ENCODE data around the gene DRC7. TPM values are rescaled to one million over a fixed set of nuclear protein-coding genes. Genes with fewer than 3 reads are reported as not detected.
"Not testable (repeated sequence)": the region's sequence is repeated elsewhere in the genome, so short reads cannot be mapped to it uniquely, and the experiment has no call there.

The DRC7 gene
- polyA plus RNA-seq, 1 donor (not counting 4 experiments of a cell fraction or from before 2014, with no cell fraction given): not detected

DNA sequence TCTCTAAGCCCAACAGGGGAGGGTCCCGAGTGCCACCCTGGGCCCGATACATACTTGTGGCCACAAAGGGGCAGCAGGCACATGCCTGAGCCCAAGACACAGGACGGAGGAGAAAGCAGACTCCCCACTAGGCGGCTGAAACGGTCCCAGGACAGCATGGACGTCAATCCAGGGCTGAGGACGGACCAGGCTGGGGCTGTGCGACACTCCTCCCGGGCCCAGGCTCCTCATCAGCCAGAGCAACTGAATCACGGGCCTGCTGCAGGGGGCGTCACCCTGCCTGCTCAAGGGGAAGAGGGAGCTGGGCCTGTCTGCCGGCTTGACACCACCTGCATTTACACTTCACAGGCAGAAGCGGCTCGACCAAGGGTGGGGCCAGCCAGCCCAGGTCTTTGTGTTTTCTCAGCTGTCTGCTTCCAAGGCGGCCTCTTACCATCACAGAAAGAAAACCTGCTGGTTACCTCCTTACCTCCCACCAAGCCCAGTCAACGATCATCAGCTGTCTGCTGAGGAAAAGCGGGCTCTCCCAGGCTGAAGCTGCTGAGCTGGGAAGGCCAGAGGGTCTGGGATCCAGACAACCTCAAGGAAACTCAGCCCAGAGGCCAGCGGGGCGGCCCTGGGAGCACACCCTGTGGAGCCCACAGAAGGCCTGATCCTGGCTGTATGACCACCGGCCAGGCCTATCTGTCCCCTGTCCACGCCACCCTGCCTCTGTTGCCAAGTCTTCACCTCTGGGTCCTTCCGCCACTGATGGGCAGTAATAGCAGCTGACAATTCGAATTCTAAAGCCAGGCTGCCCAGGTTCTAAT lies 81.3 kb downstream of the DRC7 start:
- Histone ChIP-seq H3K9ac (ENCODE audit: control insufficient read depth, extremely low read depth, insufficient read depth, low read length) (no peak overlapping the region), H3K4me2 (ENCODE audit: control insufficient read depth, extremely low read depth, insufficient read depth, low read depth, low read length) (no peak overlapping the region), H3K27me3 (ENCODE audit: control insufficient read depth, extremely low read depth, insufficient read depth, low read length) (no peaks in the 10 kb centered on the region), H3K27ac (ENCODE audit: control insufficient read depth, insufficient read depth, low read length) (no peak overlapping the region), H3K4me3 (ENCODE audit: control insufficient read depth in 2 of 3, extremely low read depth in 1 of 3, insufficient read depth in 2 of 3, low read depth in 1 of 3, low read length in 3 of 3) (no peak overlapping the region), H2AFZ (ENCODE audit: control insufficient read depth, low read length) (no peak overlapping the region), H3K36me3 (ENCODE audit: control insufficient read depth in 2 of 2, extremely low read depth in 1 of 2, insufficient read depth in 2 of 2, low read length in 2 of 2) (peaks cover 24 to 45% of the 10 kb centered on the region in 2 experiments), H3K79me2 (ENCODE audit: control insufficient read depth, insufficient read depth, low read length) (peaks cover 2% of the 10 kb centered on the region), H3K4me1 (ENCODE audit: control insufficient read depth, extremely low read depth, insufficient read depth, low read length) (no peaks in the 10 kb centered on the region), H3K9me1 (ENCODE audit: control insufficient read depth, extremely low read depth, insufficient read depth, low read length) (no peaks in the 10 kb centered on the region), H4K20me1 (ENCODE audit: control insufficient read depth, extremely low read depth, insufficient read depth, low read length) (no peaks in the 10 kb centered on the region), H3K9me3 (ENCODE audit: control insufficient read depth, low read depth, low read length) (no peaks in the 10 kb centered on the region)
- DNase-seq (ENCODE audit: low read depth, low spot score) (no peak), FAIRE-seq (no peak)
- TF ChIP-seq CTCF (optimal IDR thresholded peaks at IDR 0.05 in 1 of 3, IDR thresholded peaks at IDR 0.05 in 1 of 3, conservative IDR thresholded peaks at IDR 0.05 in 1 of 3; ENCODE audit: extremely low read depth in 1 of 3, insufficient read depth in 2 of 3, low read length in 3 of 3): no peak
- no peak for TF ChIP-seq EZH2 (IDR thresholded peaks at IDR 0.05; ENCODE audit: low read length)
- dilution Hi-C loops (cut with MboI; ENCODE audit: extremely low pct_ligation_motif_present, low sequenced_read_pairs): no loop called here

- no peak overlapping the region for H3K4me2 ChIP-seq (ENCODE audit: control insufficient read depth, extremely low read depth, insufficient read depth, low read depth, low read length)
- peaks cover 8% of the 10 kb centered on the region for H3K79me2 ChIP-seq (ENCODE audit: control insufficient read depth, insufficient read depth, low read length)
- no peaks in the 10 kb centered on the region for H3K9me3 ChIP-seq (ENCODE audit: control insufficient read depth, low read depth, low read length)
- no peak overlapping the region for H3K9ac ChIP-seq (ENCODE audit: control insufficient read depth, extremely low read depth, insufficient read depth, low read length)
- DNase-seq (ENCODE audit: low read depth, low spot score): no peak
- TF ChIP-seq CTCF (optimal IDR thresholded peaks at IDR 0.05 in 1 of 3, IDR thresholded peaks at IDR 0.05 in 1 of 3, conservative IDR thresholded peaks at IDR 0.05 in 1 of 3; ENCODE audit: extremely low read depth in 1 of 3, insufficient read depth in 2 of 3, low read length in 3 of 3) (no peak), EZH2 (IDR thresholded peaks at IDR 0.05; ENCODE audit: low read length) (no peak)
- no peaks in the 10 kb centered on the region for H3K4me1 ChIP-seq (ENCODE audit: control insufficient read depth, extremely low read depth, insufficient read depth, low read length)
- H3K36me3 ChIP-seq (ENCODE audit: control insufficient read depth in 2 of 2, extremely low read depth in 1 of 2, insufficient read depth in 2 of 2, low read length in 2 of 2): peaks cover 26 to 44% of the 10 kb centered on the region in 2 experiments
- H3K4me3 ChIP-seq (ENCODE audit: control insufficient read depth in 2 of 3, extremely low read depth in 1 of 3, insufficient read depth in 2 of 3, low read depth in 1 of 3, low read length in 3 of 3): no peak overlapping the region
- H3K27me3 ChIP-seq (ENCODE audit: control insufficient read depth, extremely low read depth, insufficient read depth, low read length): no peaks in the 10 kb centered on the region
- dilution Hi-C loops (cut with MboI; ENCODE audit: extremely low pct_ligation_motif_present, low sequenced_read_pairs): no loop called here
- no peak overlapping the region for H3K27ac ChIP-seq (ENCODE audit: control insufficient read depth, insufficient read depth, low read length)
- H4K20me1 ChIP-seq (ENCODE audit: control insufficient read depth, extremely low read depth, insufficient read depth, low read length): no peaks in the 10 kb centered on the region
- no peak for FAIRE-seq
- H3K9me1 ChIP-seq (ENCODE audit: control insufficient read depth, extremely low read depth, insufficient read depth, low read length): no peaks in the 10 kb centered on the region
- H2AFZ ChIP-seq (ENCODE audit: control insufficient read depth, low read length): no peak overlapping the region
These were observed 84.1 kb downstream of the DRC7 start for GRCh38 chr16:57778658-57779057.

DNA sequence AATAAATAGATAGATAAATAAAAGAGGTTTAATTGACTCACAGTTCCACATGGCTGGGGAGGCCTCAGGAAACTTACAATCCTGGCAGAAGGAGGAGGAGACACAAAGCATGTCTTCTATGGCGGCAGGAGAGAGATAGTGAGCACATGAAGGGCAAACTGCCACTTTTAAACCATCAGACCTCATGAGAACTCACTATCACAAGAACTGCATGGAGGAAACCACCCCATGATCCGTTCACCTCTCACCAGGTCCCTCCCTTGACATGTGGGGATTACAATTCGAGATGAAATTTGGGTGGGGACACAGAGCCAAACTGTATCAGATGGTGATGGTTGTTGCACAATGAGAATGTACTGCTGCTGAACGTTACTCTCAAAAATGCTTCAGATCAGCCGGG lies 85.2 kb downstream of the DRC7 start:
- dilution Hi-C loops (cut with MboI; ENCODE audit: extremely low pct_ligation_motif_present, low sequenced_read_pairs): not testable (repeated sequence)

More for the DNA sequence above, 85.2 kb downstream of the DRC7 start:
- Histone ChIP-seq H3K36me3 (ENCODE audit: control insufficient read depth in 2 of 2, extremely low read depth in 1 of 2, insufficient read depth in 2 of 2, low read length in 2 of 2) (peaks cover 27 to 46% of the 10 kb centered on the region in 2 experiments), H3K79me2 (ENCODE audit: control insufficient read depth, insufficient read depth, low read length) (peaks cover 10% of the 10 kb centered on the region)
- not testable (repeated sequence) for H3K27me3 ChIP-seq (ENCODE audit: control insufficient read depth, extremely low read depth, insufficient read depth, low read length); H3K9ac ChIP-seq (ENCODE audit: control insufficient read depth, extremely low read depth, insufficient read depth, low read length); H3K4me2 ChIP-seq (ENCODE audit: control insufficient read depth, extremely low read depth, insufficient read depth, low read depth, low read length); H3K27ac ChIP-seq (ENCODE audit: control insufficient read depth, insufficient read depth, low read length); H4K20me1 ChIP-seq (ENCODE audit: control insufficient read depth, extremely low read depth, insufficient read depth, low read length); H3K9me1 ChIP-seq (ENCODE audit: control insufficient read depth, extremely low read depth, insufficient read depth, low read length); FAIRE-seq; H3K9me3 ChIP-seq (ENCODE audit: control insufficient read depth, low read depth, low read length); DNase-seq (ENCODE audit: low read depth, low spot score); H3K4me3 ChIP-seq (ENCODE audit: control insufficient read depth in 2 of 3, extremely low read depth in 1 of 3, insufficient read depth in 2 of 3, low read depth in 1 of 3, low read length in 3 of 3); H3K4me1 ChIP-seq (ENCODE audit: control insufficient read depth, extremely low read depth, insufficient read depth, low read length); H2AFZ ChIP-seq (ENCODE audit: control insufficient read depth, low read length)

All from keratinocyte (primary cell).